HepG2 (cell line): ENCODE results near the gene NME9. TPM values are rescaled to one million over a fixed set of nuclear protein-coding genes. Genes with fewer than 3 reads are reported as not detected.

Experiments used
- CHD4 ChIP-seq: fragments of 200-600 bp; sonication (generic); IDR thresholded peaks from 2 replicates; pipeline ENCODE4 v1.7.0; 2017; ENCODE audit warnings: mild to moderate bottlenecking, low read length, borderline replicate concordance
- MAZ ChIP-seq, 2 experiments: sonication (generic) in 1 of 2; formaldehyde crosslinking in 1 of 2; IDR thresholded peaks; 2 replicates each; pipeline versions ENCODE4 v1.5.0 to v1.6.1; 2012 to 2020; ENCODE audit warnings: low read depth in 2 of 2, mild to moderate bottlenecking in 2 of 2, borderline replicate concordance in 1 of 2, improper control_type of control experiment in 1 of 2, low read length in 1 of 2, missing genetic modification reagents in 1 of 2, moderate library complexity in 1 of 2
- MYNN ChIP-seq: sonication (generic); formaldehyde crosslinking; IDR thresholded peaks from 2 replicates; pipeline ENCODE4 v1.4.0; 2020; ENCODE audit warnings: mild to moderate bottlenecking, low read depth, missing genetic modification reagents
- SRY ChIP-seq: sonication (generic); formaldehyde crosslinking; IDR thresholded peaks from 2 replicates; pipeline ENCODE4 v1.8.0; 2022; ENCODE audit warnings: mild to moderate bottlenecking, missing genetic modification reagents
- ZKSCAN1 ChIP-seq: fragments of 150-350 bp; IDR thresholded peaks from 2 replicates; pipeline ENCODE4 v1.6.1; 2014; ENCODE audit warnings: low read length
- ZMAT3 ChIP-seq: sonication (generic); formaldehyde crosslinking; conservative IDR thresholded peaks from 2 replicates; pipeline ENCODE4 v1.7.0; 2021; ENCODE audit warnings: missing genetic modification reagents
- ZNF136 ChIP-seq: sonication (generic); formaldehyde crosslinking; IDR thresholded peaks from 2 replicates; pipeline ENCODE4 v1.8.1; 2022; ENCODE audit warnings: low read depth, mild to moderate bottlenecking, moderate library complexity, missing genetic modification reagents
- ZNF569 ChIP-seq: sonication (generic); formaldehyde crosslinking; IDR thresholded peaks from 2 replicates; pipeline ENCODE4 v1.5.0; 2020; ENCODE audit warnings: mild to moderate bottlenecking, missing genetic modification reagents, moderate library complexity, borderline replicate concordance
- ZNF766 ChIP-seq: sonication (generic); formaldehyde crosslinking; IDR thresholded peaks from 2 replicates; pipeline ENCODE4 v1.5.0; 2020; ENCODE audit warnings: missing genetic modification reagents, borderline replicate concordance
- polyA plus RNA-seq, 8 experiments: library from polyadenylated mRNA; depleted of rRNA in 3 of 8; stranded (reverse) in 7 of 8; unstranded in 1 of 8; fragments of >200 nt; fragmentation: Illumina TruSeq in 4 of 8; extraction: Trizol in 4 of 8; gene quantifications; 2 replicates each; pipeline versions ENCODE4 v1.2.1 to v1.2.3, GENCODE V29; 2011 to 2016; ENCODE audit warnings: low read depth in 4 of 8, missing spikeins in 1 of 8, mixed read lengths in 1 of 8; ENCODE audit not compliant: insufficient read depth in 1 of 8
- total RNA-seq, 5 experiments: library from RNA; depleted of rRNA; stranded (reverse); fragments of >200 nt; fragmentation: Illumina TruSeq; extraction: Trizol; gene quantifications; 2 replicates each; pipeline ENCODE4 v1.2.3, GENCODE V29; 2016; ENCODE audit warnings: low read depth in 1 of 5
- TF ChIP-seq, protein P1 (sequence below): sonication (generic); formaldehyde crosslinking; IDR thresholded peaks from 2 replicates; pipeline ENCODE4 v1.4.0; 2020; ENCODE audit warnings: missing genetic modification reagents, borderline replicate concordance
- TF ChIP-seq, protein P2 (sequence below): IDR thresholded peaks from 2 replicates; pipeline ENCODE4 v1.6.1; 2016; ENCODE audit warnings: missing genetic modification reagents, missing compliant biosample characterization
- TF ChIP-seq, protein P3 (sequence below): sonication (generic); formaldehyde crosslinking; IDR thresholded peaks from 2 replicates; pipeline ENCODE4 v1.4.0; 2020; ENCODE audit warnings: missing genetic modification reagents
- TF ChIP-seq, protein P4 (sequence below), 2 experiments: fragments of 450-650 bp in 1 of 2; sonication (generic) in 1 of 2; formaldehyde crosslinking in 1 of 2; IDR thresholded peaks; 2 replicates each; pipeline versions ENCODE4 v1.6.1 to v1.8.0; 2016 to 2022; ENCODE audit warnings: antibody characterized with exemption in 1 of 2, mild to moderate bottlenecking in 1 of 2, missing genetic modification reagents in 1 of 2

NME9 gene
- total and polyA plus RNA-seq, 2 of the 13 experiments (the other 11 are each of a cell fraction or from before 2014, with no cell fraction given): not detected

DNA sequence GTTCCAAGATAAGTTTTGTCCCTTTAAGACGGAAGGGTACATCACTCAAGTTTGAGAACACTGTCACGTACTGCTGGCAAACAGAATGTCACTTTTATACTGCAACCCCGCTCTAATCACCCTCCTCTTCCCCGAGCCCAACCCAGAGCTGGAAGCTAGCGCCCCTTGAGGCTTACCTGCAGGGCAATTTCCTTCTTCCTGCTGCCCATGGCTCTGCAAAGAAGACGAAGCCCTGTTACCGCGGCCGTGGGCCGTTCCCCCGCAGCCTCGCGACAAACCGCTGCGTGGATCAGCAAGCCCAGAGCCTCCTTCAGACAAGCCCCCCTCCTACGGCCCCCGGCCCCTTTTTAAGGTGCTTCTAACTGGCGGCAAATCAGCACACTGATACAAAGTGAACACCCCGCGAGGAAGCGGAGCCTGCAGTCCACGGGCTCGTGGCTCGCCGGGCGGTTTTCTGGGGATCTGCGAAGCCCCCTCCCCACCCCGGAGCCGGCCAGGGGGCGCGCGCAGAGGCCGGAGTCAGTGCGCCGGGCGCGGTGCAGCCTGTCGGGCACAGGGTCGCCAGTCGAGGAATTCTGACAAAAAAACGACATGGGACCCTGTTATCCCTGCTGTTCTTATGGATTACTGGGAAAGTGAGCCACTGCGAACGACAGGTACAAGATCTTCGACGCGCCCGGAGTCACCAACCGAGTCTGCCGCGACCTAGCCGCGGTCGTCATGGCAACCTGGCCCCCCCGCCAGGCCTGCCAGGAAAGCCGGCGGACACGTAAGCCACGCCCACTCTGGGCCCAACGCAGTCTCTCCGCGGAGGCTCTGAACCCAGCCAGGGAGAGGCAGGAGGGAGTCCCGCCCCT, at the start of gene NME9 (continued):
- TF ChIP-seq, protein P1, sequence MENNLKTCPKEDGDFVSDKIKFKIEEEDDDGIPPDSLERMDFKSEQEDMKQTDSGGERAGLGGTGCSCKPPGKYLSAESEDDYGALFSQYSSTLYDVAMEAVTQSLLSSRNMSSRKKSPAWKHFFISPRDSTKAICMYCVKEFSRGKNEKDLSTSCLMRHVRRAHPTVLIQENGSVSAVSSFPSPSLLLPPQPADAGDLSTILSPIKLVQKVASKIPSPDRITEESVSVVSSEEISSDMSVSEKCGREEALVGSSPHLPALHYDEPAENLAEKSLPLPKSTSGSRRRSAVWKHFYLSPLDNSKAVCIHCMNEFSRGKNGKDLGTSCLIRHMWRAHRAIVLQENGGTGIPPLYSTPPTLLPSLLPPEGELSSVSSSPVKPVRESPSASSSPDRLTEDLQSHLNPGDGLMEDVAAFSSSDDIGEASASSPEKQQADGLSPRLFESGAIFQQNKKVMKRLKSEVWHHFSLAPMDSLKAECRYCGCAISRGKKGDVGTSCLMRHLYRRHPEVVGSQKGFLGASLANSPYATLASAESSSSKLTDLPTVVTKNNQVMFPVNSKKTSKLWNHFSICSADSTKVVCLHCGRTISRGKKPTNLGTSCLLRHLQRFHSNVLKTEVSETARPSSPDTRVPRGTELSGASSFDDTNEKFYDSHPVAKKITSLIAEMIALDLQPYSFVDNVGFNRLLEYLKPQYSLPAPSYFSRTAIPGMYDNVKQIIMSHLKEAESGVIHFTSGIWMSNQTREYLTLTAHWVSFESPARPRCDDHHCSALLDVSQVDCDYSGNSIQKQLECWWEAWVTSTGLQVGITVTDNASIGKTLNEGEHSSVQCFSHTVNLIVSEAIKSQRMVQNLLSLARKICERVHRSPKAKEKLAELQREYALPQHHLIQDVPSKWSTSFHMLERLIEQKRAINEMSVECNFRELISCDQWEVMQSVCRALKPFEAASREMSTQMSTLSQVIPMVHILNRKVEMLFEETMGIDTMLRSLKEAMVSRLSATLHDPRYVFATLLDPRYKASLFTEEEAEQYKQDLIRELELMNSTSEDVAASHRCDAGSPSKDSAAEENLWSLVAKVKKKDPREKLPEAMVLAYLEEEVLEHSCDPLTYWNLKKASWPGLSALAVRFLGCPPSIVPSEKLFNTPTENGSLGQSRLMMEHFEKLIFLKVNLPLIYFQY (CRISPR knock-in tag): 0 out of 2 replicates have a peak, but pooled peaks have one; percentile 11
- TF ChIP-seq, protein P2, sequence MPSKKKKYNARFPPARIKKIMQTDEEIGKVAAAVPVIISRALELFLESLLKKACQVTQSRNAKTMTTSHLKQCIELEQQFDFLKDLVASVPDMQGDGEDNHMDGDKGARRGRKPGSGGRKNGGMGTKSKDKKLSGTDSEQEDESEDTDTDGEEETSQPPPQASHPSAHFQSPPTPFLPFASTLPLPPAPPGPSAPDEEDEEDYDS (CRISPR knock-in tag): no peak
- TF ChIP-seq ZKSCAN1: no peak
- no peak for TF ChIP-seq SRY
- no peak for TF ChIP-seq ZNF136
- peak; percentile 53; the same call in 1 of the 2 replicates for TF ChIP-seq MAZ (IDR thresholded peaks at IDR 0.05; ENCODE audit: borderline replicate concordance, low read depth, low read length)
- TF ChIP-seq MAZ (CRISPR knock-in tag; IDR thresholded peaks at IDR 0.05; ENCODE audit: low read depth): no peak
- peak; percentile 71; the same call in 1 of the 2 replicates for TF ChIP-seq ZNF766 (CRISPR knock-in tag)
- peak; percentile 59; the same call in 1 of the 2 replicates for TF ChIP-seq CHD4
- TF ChIP-seq ZNF569 (CRISPR knock-in tag): no peak
- TF ChIP-seq MYNN (CRISPR knock-in tag): no peak
- TF ChIP-seq, protein P3, sequence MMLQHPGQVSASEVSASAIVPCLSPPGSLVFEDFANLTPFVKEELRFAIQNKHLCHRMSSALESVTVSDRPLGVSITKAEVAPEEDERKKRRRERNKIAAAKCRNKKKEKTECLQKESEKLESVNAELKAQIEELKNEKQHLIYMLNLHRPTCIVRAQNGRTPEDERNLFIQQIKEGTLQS (CRISPR knock-in tag): no peak
- 0 out of 2 replicates have a peak, but pooled peaks have one; percentile 38 for TF ChIP-seq ZMAT3 (CRISPR knock-in tag)
- TF ChIP-seq, protein P4, sequence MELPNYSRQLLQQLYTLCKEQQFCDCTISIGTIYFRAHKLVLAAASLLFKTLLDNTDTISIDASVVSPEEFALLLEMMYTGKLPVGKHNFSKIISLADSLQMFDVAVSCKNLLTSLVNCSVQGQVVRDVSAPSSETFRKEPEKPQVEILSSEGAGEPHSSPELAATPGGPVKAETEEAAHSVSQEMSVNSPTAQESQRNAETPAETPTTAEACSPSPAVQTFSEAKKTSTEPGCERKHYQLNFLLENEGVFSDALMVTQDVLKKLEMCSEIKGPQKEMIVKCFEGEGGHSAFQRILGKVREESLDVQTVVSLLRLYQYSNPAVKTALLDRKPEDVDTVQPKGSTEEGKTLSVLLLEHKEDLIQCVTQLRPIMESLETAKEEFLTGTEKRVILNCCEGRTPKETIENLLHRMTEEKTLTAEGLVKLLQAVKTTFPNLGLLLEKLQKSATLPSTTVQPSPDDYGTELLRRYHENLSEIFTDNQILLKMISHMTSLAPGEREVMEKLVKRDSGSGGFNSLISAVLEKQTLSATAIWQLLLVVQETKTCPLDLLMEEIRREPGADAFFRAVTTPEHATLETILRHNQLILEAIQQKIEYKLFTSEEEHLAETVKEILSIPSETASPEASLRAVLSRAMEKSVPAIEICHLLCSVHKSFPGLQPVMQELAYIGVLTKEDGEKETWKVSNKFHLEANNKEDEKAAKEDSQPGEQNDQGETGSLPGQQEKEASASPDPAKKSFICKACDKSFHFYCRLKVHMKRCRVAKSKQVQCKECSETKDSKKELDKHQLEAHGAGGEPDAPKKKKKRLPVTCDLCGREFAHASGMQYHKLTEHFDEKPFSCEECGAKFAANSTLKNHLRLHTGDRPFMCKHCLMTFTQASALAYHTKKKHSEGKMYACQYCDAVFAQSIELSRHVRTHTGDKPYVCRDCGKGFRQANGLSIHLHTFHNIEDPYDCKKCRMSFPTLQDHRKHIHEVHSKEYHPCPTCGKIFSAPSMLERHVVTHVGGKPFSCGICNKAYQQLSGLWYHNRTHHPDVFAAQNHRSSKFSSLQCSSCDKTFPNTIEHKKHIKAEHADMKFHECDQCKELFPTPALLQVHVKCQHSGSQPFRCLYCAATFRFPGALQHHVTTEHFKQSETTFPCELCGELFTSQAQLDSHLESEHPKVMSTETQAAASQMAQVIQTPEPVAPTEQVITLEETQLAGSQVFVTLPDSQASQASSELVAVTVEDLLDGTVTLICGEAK (IDR thresholded peaks at IDR 0.05): no peak
- TF ChIP-seq, protein P4 (CRISPR knock-in tag; IDR thresholded peaks at IDR 0.05): no peak
